Measurements from ENCODE around the gene LAMTOR4.

LAMTOR4 gene

GRCh38 chr7:100170101-100170897, 21.6 kb downstream of the LAMTOR4 start:
- H3K27ac ChIP-seq = no peak overlapping the region
- no peak for TF ChIP-seq CTCF (conservative IDR thresholded peaks at IDR 0.05)

DNA sequence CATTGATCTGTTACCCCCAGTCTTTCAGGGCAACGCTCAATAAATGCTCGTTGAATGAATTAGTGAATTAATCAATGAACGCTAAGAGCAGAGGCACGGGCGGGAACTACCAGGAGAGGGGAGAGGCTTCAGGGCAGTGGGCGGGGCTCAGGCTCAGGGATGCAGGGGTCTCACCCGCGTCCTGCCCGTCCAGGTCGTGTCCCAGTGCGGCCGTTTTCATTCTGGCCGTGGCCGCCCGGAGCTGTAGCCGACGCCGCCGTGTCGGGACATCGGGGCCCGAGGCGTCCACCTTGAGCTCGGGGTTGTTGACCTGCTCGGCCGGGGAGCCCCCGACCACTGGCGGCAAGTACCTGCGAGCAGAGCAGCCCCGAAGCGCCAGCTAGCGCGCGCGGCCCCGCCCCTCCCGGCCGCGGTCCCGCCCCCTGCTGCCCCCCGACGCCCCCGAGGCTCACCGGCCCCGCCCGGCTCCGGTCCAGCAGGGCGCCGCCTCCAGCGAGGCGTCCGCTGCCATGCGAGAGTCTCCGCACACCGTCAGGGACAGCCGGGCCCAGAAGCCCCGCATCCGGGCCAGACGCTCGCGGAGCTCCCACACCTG, 22.5 kb downstream of the LAMTOR4 start:
- no peak for TF ChIP-seq CTCF (conservative IDR thresholded peaks at IDR 0.05)
- H3K27ac ChIP-seq = no peak overlapping the region

- no peak for TF ChIP-seq CTCF (conservative IDR thresholded peaks at IDR 0.05)
- no peak overlapping the region for H3K27ac ChIP-seq
These were observed 23.1 kb downstream of the LAMTOR4 start for GRCh38 chr7:100171840-100172239.

- no peak for TF ChIP-seq CTCF (conservative IDR thresholded peaks at IDR 0.05)
- H3K27ac ChIP-seq = no peak overlapping the region
These were observed 25.2 kb downstream of the LAMTOR4 start for GRCh38 chr7:100173806-100174495.

DNA sequence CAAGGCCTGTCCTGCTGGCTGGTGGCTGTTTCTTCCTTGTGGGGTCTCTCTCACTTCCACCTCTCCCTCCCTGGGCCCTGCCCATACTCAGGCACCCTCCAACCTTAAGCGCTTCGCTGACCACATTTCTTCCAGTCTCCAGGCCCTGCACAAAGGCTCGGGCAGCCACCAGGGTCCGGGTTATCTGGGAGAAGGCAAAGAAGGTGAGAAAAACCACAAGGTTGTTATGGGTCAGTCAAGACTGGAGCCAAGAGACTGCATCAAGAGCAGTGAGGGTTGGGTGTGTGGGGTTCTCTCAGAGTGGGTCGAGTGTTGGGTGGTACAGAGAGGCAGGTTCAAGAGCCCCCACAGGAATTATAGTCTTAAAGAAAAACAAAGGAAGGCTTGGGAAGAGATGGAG, 25.9 kb downstream of the LAMTOR4 start:
- no peak for TF ChIP-seq CTCF (conservative IDR thresholded peaks at IDR 0.05)
- H3K27ac ChIP-seq = no peak overlapping the region

DNA sequence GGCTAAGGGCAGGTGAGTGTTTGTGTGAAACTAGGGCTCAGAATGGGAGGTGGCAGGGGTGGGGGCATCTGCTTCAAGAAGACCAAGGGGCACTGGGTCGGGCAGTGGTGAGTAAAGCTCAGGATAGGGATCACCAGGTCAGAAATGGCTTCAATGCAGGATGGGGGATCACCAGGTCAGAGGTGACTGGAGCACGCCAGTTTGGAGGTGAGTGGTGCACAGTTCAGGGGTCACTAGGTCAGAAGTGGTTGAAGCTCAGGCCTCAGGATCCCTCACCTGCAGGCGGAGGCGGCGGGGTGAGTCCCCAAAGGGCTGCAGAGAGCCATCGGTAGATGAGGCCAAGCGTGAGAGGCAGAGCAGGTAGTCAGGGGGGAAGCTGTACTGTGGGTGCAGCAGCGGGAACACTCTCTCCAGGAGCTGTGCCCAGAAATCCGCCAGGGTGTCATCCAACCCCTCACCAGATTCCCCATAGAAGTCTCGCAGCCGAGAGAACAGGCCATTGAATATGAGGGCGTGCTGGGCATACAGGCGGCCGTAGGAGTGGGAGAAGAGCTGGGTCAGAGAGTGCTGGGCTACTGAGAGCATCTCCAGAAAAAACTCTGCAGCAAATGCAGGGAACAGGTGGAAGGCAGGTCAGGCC, 26.7 kb downstream of the LAMTOR4 start:
- no peak overlapping the region for H3K27ac ChIP-seq
- TF ChIP-seq CTCF (conservative IDR thresholded peaks at IDR 0.05) = no peak

Measured in VCaP (cell line).